HG03039 (cell line): Measurements from ENCODE around the gene RNASE7.

Experiments used
- ATAC-seq: cut with Tn5 transposase; IDR thresholded peaks from one replicate; pipeline ENCODE4 v1.9.1; 2021; ENCODE audit warnings: mild to moderate bottlenecking, moderate library complexity; ENCODE audit not compliant: unreplicated experiment

Gene RNASE7

GRCh38 chr14:21042918-21043317 is 756 bp downstream of the RNASE7 start:
- ATAC-seq: no peak

DNA sequence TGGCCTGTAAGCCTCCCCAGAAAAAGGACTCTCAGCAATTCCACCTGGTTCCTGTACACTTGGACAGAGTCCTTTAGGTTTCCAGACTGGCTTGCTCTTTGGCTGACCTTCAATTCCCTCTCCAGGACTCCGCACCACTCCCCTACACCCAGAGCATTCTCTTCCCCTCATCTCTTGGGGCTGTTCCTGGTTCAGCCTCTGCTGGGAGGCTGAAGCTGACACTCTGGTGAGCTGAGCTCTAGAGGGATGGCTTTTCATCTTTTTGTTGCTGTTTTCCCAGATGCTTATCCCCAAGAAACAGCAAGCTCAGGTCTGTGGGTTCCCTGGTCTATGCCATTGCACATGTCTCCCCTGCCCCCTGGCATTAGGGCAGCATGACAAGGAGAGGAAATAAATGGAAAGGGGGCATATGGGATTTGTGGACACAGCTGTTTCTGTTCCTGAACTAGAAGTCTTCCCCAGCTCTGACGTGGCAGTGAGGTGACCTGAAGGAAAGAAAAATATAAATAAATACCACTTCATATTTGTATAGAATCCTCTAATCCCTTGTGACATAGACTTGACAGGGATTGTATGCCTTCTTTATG is 1.3 kb downstream of the RNASE7 start:
- ATAC-seq: no peak

GRCh38 chr14:21043974-21044618 is 1.9 kb downstream of the RNASE7 start:
- no peak for ATAC-seq

DNA sequence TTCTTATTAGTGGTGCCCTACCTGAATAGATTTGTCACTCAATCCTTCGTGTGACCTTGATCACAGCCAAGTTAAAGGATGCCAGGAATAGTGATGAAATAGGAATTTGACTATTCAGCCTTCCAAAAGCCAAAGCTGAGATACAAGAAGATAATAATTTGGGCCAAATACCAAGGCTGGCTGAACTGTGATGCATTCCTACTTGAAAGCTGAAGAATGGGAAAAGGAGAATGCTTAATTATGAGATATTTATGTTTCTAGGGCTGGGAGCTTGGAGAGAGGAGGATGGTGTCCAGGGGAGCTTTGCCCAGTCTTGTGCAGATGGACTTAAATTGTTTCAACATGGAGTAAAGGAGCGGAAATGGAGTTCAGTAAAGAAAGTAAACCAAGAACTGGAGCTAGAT is 5.2 kb downstream of the RNASE7 start:
- ATAC-seq: no peak

DNA sequence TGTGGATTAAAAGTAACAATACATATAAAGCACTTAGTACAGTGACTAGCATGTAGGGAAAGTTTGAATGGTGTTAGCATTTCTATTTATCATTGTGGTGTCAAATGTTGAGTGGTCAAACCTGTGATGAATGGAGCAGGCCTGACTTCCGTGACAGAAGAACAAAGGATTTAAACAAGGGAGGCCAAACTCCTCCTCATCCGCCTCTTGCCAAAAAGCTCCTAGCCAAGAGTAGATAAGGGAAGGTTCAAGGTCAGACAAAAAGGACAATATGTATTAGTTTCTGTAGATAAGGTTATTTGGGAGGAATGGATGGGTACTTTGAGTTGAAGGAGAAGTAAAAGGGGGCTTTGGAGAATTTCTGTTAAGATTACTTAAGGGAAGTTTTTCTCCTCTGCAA is 6.5 kb downstream of the RNASE7 start:
- no peak for ATAC-seq

DNA sequence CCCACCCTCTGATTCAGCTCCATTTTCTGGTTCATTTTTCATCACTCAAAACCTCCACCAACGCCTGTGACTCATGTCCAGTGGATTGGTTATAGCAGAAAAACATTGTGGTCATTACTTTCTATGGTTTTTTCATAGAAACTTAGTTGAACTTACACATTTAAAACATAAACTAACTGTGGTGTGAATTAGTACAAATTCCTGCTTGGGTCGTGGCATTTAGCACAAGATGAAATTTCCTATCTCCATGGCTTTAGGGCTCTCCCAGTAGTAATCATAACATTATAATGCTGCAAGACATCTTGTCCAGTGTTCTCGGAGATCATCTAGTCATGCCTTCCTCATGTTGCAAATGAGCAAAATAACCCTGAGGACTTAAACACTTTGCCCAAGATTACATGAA is 7.1 kb downstream of the RNASE7 start:
- ATAC-seq: no peak

DNA sequence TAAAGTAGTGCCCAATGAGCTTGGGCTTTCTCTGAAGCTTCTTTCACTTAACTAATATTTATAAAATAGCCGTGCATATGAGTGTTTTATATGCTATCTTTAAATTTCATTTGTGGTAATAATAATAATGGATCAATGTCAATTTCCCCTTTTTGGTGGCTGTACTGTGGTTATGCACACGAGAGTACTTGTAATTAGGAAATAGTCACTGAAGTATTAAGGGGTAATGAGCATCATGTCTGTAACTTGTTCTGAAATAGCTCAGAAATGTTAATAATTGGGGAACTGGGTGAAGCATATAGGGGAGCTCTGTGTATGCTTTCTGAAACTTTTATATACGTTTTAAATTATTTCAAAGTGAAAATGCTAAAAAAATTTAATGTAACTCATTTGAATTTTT is 8.4 kb downstream of the RNASE7 start:
- no peak for ATAC-seq

DNA sequence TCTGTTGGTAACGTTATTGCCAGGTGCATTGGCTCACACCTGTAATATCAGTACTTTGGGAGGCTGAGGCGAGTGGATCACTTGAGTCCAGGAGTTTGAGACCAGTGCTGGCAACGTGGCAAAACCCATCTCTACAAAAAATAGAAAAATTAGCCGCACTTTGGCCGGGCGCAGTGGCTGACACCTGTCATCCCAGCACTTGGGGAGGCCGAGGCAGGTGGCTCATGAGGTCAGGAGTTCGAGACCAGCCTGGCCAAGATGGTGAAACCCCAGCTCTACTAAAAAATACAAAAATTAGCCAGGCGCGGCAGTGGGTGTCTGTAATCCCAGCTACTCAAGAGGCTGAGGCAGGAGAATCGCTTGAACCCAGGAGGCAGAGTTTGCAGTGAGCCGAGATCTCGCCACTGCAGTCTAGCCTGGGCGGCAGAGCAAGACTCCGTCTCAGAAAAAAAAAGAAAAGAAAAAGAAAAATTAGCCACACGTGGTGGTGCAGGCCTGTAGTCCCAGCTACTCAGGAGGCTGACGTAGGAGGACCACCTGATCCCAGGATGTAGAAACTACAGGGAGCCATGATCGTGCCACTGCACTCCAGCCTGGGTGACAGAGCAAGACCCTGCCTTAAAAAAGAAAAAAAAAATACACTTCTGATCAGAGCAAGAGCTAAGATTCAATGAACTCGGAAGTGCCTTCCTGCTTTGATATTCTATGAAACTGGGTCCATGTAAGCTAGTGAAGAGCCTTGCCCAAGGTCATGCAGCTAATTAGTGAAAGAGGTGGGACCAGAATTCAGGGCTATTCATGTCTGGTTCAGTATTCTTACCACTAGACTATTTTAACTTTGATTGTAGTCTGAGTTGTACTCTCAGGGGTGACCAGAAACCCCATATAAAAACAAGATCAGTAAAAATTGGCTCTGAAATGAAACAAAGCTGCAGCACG is 11.3 kb downstream of the RNASE7 start:
- no peak for ATAC-seq

GRCh38 chr14:21054123-21054767 is 12.1 kb downstream of the RNASE7 start:
- ATAC-seq: no peak

GRCh38 chr14:21054768-21055145 is 12.6 kb downstream of the RNASE7 start:
- ATAC-seq: no peak

GRCh38 chr14:21055432-21056117 is 13.4 kb downstream of the RNASE7 start:
- ATAC-seq: no peak

DNA sequence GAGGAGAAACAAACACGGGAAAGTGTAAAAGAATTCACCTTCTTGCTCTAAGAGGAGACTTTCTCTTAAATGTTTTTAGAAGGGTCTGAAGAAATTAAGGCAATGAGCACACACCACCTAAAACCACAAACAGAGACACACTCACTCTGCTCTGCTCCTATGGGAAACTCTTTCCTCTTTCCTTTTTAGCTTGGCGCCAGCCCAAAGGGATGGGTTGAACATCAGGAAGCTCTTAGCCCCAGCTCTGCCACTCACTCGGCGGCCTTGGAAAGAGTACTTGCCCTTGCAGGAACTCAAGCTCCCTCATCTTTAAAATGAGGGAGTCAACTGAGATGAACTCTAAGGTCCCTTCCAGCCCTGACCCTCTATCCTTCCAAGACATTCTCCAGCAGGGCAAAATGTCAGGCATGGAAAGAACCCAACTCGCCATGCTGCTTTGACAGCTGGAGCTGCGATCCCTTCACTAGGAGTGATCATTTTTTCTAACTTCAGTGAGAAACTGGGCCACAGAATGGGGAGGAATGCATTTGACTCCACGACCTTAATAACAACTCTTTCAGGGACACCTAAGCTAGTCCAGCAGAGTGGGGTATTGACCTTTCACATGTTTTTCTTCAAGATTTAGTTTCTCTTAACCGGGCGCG is 14.5 kb downstream of the RNASE7 start:
- ATAC-seq: no peak

DNA sequence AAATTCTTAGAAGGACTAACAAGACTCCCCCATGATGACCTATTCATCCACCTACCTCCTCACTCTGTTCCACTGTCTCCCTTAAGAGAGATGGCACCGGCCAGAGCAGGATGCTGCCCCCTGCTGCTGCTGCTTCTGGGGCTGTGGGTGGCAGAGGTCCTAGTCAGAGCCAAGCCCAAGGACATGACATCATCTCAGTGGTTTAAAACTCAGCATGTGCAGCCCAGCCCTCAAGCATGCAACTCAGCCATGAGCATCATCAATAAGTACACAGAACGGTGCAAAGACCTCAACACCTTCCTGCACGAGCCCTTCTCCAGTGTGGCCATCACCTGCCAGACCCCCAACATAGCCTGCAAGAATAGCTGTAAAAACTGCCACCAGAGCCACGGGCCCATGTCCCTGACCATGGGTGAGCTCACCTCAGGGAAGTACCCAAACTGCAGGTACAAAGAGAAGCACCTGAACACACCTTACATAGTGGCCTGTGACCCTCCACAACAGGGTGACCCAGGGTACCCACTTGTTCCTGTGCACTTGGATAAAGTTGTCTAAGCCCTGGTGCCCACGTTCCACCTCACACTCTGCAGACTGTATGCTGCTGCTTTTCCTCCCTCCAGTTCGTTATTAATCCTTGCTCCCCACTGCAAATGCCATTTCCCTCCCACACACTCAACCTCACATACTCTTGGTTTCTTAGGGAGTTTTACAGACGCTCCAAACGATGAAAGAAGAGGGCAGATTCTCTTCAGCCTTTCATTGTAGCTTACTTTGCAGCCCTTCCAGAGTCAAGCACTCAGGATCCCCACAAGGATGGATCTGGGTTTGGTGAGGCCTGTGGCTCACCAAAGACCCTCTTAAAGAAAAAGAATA is 15.9 kb downstream of the RNASE7 start, which contains the start of gene RNASE8:
Gene RNASE8, plus strand, starts transcription at position 20 of the 873 bp plus-strand sequence. Its CDS starts 71 bp downstream, at position 91.
- no peak for ATAC-seq

GRCh38 chr14:21058903-21059302 is 16.7 kb downstream of the RNASE7 start:
- no peak for ATAC-seq

GRCh38 chr14:21059842-21060613 is 17.9 kb downstream of the RNASE7 start:
- ATAC-seq: no peak

- no peak for ATAC-seq
Measured at GRCh38 chr14:21060614-21061346, 18.6 kb downstream of the RNASE7 start.

DNA sequence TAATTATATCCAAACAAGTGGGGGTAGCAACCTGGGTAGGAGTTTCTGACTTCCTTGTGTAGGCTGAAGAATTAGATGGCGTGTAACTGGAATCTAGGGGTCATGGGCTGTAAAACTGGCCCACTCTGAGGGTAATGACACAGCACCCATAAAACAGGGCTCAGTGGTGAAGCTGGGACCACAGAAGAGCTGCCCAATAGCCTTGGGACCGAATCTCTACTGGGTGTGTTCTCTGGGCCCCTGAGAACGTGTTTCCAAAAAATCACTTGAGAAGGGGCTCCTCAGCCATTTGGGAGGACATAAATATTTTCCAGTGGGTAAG is 19.1 kb downstream of the RNASE7 start:
- no peak for ATAC-seq

- no peak for ATAC-seq
Measured at GRCh38 chr14:21063479-21063878, 21.3 kb downstream of the RNASE7 start.
